Activated B cell treated with CpG ODN at 0.5 μM for 24 hours (primary cell): ENCODE results near the gene HS1BP3. TPM values are rescaled to one million over a fixed set of nuclear protein-coding genes. Genes with fewer than 3 reads are reported as not detected.

ENCODE experiments used
- ATAC-seq: fragments of 200-7000 bp; cut with Tn5 transposase; one replicate; pipeline ENCODE4 v1.10.0; 2021; ENCODE audit warnings: low read depth, mild to moderate bottlenecking, moderate library complexity
- CTCF ChIA-PET: fragments of 350-600 bp; sonication (Branson Sonifier 250); formaldehyde crosslinking; loops from one replicate; lab custom pipeline; 2021; ENCODE audit warnings: antibody characterized with exemption; lab: Charles Lee
- POLR2A ChIA-PET: fragments of 350-600 bp; sonication (Branson Sonifier 250); formaldehyde crosslinking; loops from one replicate; lab custom pipeline; 2021; ENCODE audit warnings: antibody characterized with exemption; lab: Charles Lee
- DNase-seq: peaks from one replicate; pipeline ENCODE4 v3.0.0; 2022
- H3K27ac Mint-ChIP-seq: one replicate; pipeline ENCODE4 v1.8.0; 2020; ENCODE audit warnings: mixed read lengths
- H3K27me3 Mint-ChIP-seq: one replicate; pipeline ENCODE4 v1.8.0; 2021; ENCODE audit warnings: mixed read lengths
- H3K36me3 Mint-ChIP-seq: one replicate; pipeline ENCODE4 v1.8.0; 2021; ENCODE audit warnings: low read depth, mixed read lengths
- H3K4me1 Mint-ChIP-seq: one replicate; pipeline ENCODE4 v1.8.0; 2021; ENCODE audit warnings: mixed read lengths
- H3K4me3 Mint-ChIP-seq: one replicate; pipeline ENCODE4 v1.8.0; 2020; ENCODE audit warnings: mild to moderate bottlenecking, mixed read lengths
- H3K9me3 Mint-ChIP-seq: one replicate; pipeline ENCODE4 v1.8.0; 2020; ENCODE audit warnings: mixed read lengths
- intact Hi-C: fragments of 100-400 bp; cut with micrococcal nuclease; formaldehyde crosslinking; loops from one replicate; pipeline ENCODE4 v1.15.1; 2024
- total RNA-seq: library from RNA; stranded (reverse); gene quantifications from 2 replicates; pipeline ENCODE4 v1.2.3, GENCODE V29; 2022
- TF ChIP-seq, protein P1 (sequence below): fragments of 200-600 bp; IDR thresholded peaks from one replicate; pipeline ENCODE4 v1.8.0; 2022; ENCODE audit warnings: antibody characterized with exemption, mild to moderate bottlenecking

The HS1BP3 gene
- total RNA-seq, 1 donor from 2014 or later = 13.1 TPM

GRCh38 chr2:20616341-20616871 is 34.5 kb downstream of the HS1BP3 start:
- DNase-seq (no peak), ATAC-seq (no peak)
- Mint-ChIP-seq H3K36me3 (peaks cover 21% of the 10 kb centered on the region), H3K4me1 (peaks cover 6% of the 10 kb centered on the region), H3K27me3 (no peaks in the 10 kb centered on the region), H3K9me3 (no peaks in the 10 kb centered on the region), H3K27ac (no peak overlapping the region), H3K4me3 (no peak overlapping the region)
- ChIA-PET POLR2A (no interaction called here), CTCF (no interaction called here)
- intact Hi-C loops = no loop called here
- TF ChIP-seq, protein P1, sequence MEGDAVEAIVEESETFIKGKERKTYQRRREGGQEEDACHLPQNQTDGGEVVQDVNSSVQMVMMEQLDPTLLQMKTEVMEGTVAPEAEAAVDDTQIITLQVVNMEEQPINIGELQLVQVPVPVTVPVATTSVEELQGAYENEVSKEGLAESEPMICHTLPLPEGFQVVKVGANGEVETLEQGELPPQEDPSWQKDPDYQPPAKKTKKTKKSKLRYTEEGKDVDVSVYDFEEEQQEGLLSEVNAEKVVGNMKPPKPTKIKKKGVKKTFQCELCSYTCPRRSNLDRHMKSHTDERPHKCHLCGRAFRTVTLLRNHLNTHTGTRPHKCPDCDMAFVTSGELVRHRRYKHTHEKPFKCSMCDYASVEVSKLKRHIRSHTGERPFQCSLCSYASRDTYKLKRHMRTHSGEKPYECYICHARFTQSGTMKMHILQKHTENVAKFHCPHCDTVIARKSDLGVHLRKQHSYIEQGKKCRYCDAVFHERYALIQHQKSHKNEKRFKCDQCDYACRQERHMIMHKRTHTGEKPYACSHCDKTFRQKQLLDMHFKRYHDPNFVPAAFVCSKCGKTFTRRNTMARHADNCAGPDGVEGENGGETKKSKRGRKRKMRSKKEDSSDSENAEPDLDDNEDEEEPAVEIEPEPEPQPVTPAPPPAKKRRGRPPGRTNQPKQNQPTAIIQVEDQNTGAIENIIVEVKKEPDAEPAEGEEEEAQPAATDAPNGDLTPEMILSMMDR = no peak

- ChIA-PET POLR2A (no interaction called here), CTCF (interaction anchor here (1.0 kb wide), 1 partner anchor 205 kb away, joined by 3 read pairs; no protein-coding TSS in a partner anchor)
- H3K27me3 Mint-ChIP-seq = no peaks in the 10 kb centered on the region
- DNase-seq (no peak), ATAC-seq (no peak)
- H3K36me3 Mint-ChIP-seq = peaks cover 14% of the 10 kb centered on the region
- intact Hi-C loops = no loop called here
- H3K4me1 Mint-ChIP-seq = peaks cover 6% of the 10 kb centered on the region
- no peak overlapping the region for H3K4me3 Mint-ChIP-seq
- H3K9me3 Mint-ChIP-seq = no peaks in the 10 kb centered on the region
- no peak overlapping the region for H3K27ac Mint-ChIP-seq
- TF ChIP-seq, protein P1 = no peak
These were observed 35.2 kb downstream of the HS1BP3 start for GRCh38 chr2:20615466-20616241.

DNA sequence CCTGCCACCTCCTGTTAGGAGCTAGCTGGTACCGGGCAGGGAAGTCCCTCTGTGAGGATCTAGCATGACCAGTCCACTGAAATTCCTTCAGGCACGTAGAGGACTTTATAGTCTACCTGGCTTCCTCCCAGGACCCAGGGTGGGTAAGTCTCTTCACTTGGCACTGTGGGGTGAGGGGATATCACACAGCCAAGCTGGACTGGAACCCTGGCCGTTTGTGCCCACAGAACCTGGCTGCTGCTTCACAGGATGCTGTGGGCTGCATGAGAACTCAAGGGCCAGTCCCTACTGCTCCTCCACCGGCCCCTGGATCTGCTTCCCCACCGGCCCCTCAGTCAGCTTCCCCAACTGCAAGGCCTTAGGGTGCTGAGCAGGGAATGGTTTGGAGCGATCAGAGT is 35.8 kb downstream of the HS1BP3 start:
- intact Hi-C loops = no loop called here
- Mint-ChIP-seq H3K27ac (no peak overlapping the region), H3K4me1 (peaks cover 6% of the 10 kb centered on the region), H3K9me3 (no peaks in the 10 kb centered on the region), H3K27me3 (no peaks in the 10 kb centered on the region), H3K4me3 (no peak overlapping the region), H3K36me3 (peaks cover 9% of the 10 kb centered on the region)
- TF ChIP-seq, protein P1 = no peak
- DNase-seq = no peak
- POLR2A ChIA-PET = no interaction called here
- CTCF ChIA-PET = interaction anchor here (1.0 kb wide), 1 partner anchor 204 kb away, joined by 3 read pairs; no protein-coding TSS in a partner anchor
- ATAC-seq = no peak

DNA sequence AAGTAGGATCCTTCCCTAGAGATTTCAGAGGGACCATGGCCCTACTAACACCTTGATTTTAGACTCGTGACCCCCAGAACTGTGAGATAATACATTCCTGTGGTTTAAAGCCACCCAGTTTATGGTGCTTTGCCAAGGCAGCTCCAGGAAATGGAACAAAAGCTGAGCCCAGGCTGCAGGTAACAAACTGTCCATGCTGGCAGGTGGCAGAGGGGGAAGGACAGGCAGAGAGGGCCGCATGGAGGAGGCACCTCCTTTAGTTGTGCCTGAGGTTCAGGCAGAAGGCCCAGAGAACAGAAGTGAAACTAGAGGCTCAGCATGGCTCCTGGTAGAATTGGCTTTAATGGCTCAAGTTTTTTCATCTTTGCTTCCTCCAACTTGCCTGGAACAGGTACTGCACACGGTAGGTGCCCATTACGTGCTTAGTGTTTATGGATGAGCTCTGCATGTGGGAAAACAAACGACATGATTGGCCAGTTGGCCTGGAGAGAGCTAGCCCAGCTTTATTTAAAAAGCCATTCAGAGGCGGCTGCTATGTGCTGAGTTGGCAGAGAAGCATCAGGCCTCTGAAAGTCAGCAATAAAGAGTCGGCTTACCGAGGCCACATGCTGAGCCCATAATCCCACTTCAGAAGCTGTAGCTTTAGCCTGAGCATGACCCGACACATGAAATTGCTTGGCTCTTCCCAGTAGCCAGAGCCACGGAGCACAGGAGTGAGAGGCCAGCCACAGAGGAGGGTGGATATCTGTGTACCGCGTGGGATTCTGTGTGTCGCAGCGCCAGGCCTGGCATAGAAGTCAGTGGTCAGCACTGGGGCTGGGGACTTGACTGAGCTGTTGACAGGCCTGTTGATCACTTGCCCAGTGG is 36.5 kb downstream of the HS1BP3 start:
- ATAC-seq (no peak), DNase-seq (no peak)
- POLR2A ChIA-PET = no interaction called here
- Mint-ChIP-seq H3K9me3 (no peaks in the 10 kb centered on the region), H3K27ac (no peak overlapping the region), H3K4me1 (peaks cover 6% of the 10 kb centered on the region), H3K4me3 (no peak overlapping the region), H3K36me3 (peaks cover 3% of the 10 kb centered on the region), H3K27me3 (no peaks in the 10 kb centered on the region)
- TF ChIP-seq, protein P1 = no peak
- intact Hi-C loops = no loop called here
- CTCF ChIA-PET = no interaction called here
